Calu3 (cell line): ENCODE data around the gene MCTP2. TPM values are rescaled to one million over a fixed set of nuclear protein-coding genes. Genes with fewer than 3 reads are reported as not detected.

Experiments
- BruUV-seq: library from RNA; stranded (reverse); fragments of 400-500 nt; replicated peaks from 2 replicates; lab custom pipeline; 2021; lab: Mats Ljungman, UMichigan
- CTCF ChIA-PET: fragments of 300-600 bp; sonication (Branson Sonifier 250); formaldehyde crosslinking; loops from one replicate; lab custom pipeline; 2022; ENCODE audit warnings: antibody characterized with exemption; lab: Charles Lee
- DNase-seq: peaks from one replicate; pipeline ENCODE4 v3.0.0; 2022
- H3K27ac Mint-ChIP-seq: one replicate; pipeline ENCODE4 v1.8.0; 2022; ENCODE audit warnings: mixed read lengths; ENCODE audit not compliant: unreplicated experiment
- H3K27me3 Mint-ChIP-seq: one replicate; pipeline ENCODE4 v1.8.0; 2022; ENCODE audit warnings: mixed read lengths; ENCODE audit not compliant: unreplicated experiment
- H3K36me3 Mint-ChIP-seq: one replicate; pipeline ENCODE4 v1.8.0; 2022; ENCODE audit warnings: mild to moderate bottlenecking, moderate library complexity, mixed read lengths; ENCODE audit not compliant: insufficient read depth, unreplicated experiment
- H3K4me1 Mint-ChIP-seq: one replicate; pipeline ENCODE4 v1.8.0; 2022; ENCODE audit warnings: mild to moderate bottlenecking, low read depth, mixed read lengths; ENCODE audit not compliant: unreplicated experiment
- H3K4me3 Mint-ChIP-seq: one replicate; pipeline ENCODE4 v1.8.0; 2022; ENCODE audit warnings: mild to moderate bottlenecking, low read depth, moderate library complexity, mixed read lengths; ENCODE audit not compliant: unreplicated experiment
- H3K9me3 Mint-ChIP-seq: one replicate; pipeline ENCODE4 v1.8.0; 2022; ENCODE audit warnings: low read depth, mixed read lengths; ENCODE audit not compliant: unreplicated experiment
- intact Hi-C: fragments of 100-400 bp; cut with micrococcal nuclease; formaldehyde crosslinking; loops from one replicate; pipeline ENCODE4 v1.10.0; 2022; ENCODE audit not compliant: unreplicated experiment
- total RNA-seq: library from RNA; stranded (reverse); gene quantifications from 2 replicates; pipeline ENCODE4 v1.2.3, GENCODE V29; 2022
- TF ChIP-seq, protein P1 (sequence below): fragments of 200-600 bp; IDR thresholded peaks from one replicate; pipeline ENCODE4 v1.8.0; 2022; ENCODE audit warnings: antibody characterized with exemption; ENCODE audit not compliant: unreplicated experiment

The MCTP2 gene
- total RNA-seq, 1 experiment from 2014 or later: 30.1 TPM

DNA sequence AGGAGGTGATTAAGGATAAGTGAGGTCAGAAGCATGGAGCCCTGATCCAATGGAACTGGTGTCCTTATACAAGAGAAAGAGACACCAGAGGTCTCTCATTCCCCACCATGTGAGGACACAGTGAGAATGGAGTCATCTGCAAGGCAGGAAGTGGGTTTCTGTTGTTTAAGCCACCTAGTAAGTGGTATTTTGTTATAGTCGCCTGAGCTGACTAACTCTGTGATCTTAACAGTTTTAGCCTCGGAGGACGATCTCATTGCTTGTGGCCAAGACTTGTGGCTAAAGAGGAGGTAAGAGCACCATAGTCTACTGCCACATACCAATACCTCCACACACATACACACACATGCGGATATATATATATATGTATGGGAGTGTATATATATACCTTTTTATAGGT is 73.8 kb downstream of the MCTP2 start:
- no peak for DNase-seq
- TF ChIP-seq, protein P1, sequence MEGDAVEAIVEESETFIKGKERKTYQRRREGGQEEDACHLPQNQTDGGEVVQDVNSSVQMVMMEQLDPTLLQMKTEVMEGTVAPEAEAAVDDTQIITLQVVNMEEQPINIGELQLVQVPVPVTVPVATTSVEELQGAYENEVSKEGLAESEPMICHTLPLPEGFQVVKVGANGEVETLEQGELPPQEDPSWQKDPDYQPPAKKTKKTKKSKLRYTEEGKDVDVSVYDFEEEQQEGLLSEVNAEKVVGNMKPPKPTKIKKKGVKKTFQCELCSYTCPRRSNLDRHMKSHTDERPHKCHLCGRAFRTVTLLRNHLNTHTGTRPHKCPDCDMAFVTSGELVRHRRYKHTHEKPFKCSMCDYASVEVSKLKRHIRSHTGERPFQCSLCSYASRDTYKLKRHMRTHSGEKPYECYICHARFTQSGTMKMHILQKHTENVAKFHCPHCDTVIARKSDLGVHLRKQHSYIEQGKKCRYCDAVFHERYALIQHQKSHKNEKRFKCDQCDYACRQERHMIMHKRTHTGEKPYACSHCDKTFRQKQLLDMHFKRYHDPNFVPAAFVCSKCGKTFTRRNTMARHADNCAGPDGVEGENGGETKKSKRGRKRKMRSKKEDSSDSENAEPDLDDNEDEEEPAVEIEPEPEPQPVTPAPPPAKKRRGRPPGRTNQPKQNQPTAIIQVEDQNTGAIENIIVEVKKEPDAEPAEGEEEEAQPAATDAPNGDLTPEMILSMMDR: no peak
- no peaks in the 10 kb centered on the region for H3K36me3 Mint-ChIP-seq

DNA sequence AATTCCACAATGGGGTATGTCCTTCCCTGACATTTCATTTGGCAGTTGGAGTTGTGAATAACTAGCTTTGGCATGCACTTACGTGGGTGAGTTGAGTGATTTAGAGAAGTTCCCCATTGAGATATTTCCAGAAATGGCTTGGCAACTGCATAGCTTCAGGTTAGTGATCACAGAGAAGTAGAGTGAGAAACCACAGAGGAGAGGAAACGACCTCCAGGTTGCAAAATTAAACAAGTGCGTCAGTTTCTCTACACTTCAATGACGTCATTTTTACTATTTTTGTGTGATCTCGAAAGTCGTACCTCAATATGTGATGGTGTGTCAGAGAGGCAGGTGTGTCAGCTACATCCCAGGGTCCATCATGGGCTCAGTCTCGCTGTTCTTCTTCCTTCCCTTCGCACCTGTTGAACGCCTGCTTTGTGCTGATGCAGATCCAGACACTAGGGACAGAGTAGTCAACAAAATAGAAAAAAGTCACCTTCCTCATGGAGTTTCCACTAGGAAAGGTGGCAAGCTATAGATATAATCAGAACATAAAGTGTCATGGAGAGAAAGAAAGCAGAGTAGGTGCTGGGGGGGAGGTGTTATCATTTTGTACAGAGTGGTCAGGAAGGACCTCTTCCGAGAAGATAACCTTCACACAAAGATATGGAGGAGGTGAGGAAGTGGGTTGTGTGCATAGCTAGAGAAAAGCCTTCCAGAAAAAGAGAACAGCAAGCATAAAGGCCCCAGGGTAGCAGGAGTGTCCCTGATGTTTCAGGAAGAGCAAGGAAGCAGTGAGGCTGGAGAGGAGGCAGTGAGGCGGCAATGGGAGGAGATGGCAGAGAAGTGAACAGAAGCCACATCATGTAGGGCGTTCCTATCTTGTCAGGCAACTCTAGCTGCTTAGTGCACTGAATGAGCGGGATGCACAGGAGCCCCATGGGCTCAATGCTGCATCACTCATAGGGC is 75.6 kb downstream of the MCTP2 start:
- no peaks in the 10 kb centered on the region for H3K27me3 Mint-ChIP-seq
- H3K9me3 Mint-ChIP-seq: no peaks in the 10 kb centered on the region
- H3K27ac Mint-ChIP-seq: no peak overlapping the region
- TF ChIP-seq, protein P1: no peak
- CTCF ChIA-PET: interaction anchor here (1.6 kb wide), 1 partner anchor 17 kb away, joined by 3 read pairs; no protein-coding TSS in a partner anchor
- BruUV-seq: no TSS peak
- no peaks in the 10 kb centered on the region for H3K36me3 Mint-ChIP-seq
- DNase-seq: no peak
- no peak overlapping the region for H3K4me3 Mint-ChIP-seq
- H3K4me1 Mint-ChIP-seq: peaks cover 4% of the 10 kb centered on the region
- intact Hi-C loops: no loop called here

More for the DNA sequence above, 73.8 kb downstream of the MCTP2 start:
- H3K4me1 Mint-ChIP-seq: peaks cover 9% of the 10 kb centered on the region
- intact Hi-C loops: no loop called here
- BruUV-seq: no TSS peak
- H3K27me3 Mint-ChIP-seq: no peaks in the 10 kb centered on the region
- CTCF ChIA-PET: interaction anchor here (1.6 kb wide), 1 partner anchor 19 kb away, joined by 3 read pairs; no protein-coding TSS in a partner anchor
- no peak overlapping the region for H3K4me3 Mint-ChIP-seq
- H3K9me3 Mint-ChIP-seq: no peaks in the 10 kb centered on the region
- no peak overlapping the region for H3K27ac Mint-ChIP-seq

DNA sequence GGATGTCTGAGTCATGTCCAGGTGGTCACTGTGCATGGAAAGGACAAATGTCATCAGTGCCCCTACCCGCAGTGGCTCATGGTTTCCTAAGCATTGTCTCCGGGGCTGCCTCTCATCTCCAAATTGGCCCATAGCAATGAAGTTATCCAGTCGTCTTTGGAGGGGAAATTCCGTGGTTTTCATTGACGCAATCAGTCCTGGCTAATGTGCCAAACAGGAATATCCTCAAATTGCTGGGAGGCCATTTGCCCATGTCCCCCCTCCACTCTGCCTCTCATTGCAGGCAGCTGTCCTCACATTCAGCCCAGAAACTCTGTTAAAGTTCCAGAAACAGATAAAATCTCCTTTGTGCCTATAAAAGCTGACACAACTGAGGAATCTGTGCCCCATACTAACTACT is 81.6 kb downstream of the MCTP2 start:
- TF ChIP-seq, protein P1: no peak
- Mint-ChIP-seq H3K9me3 (no peaks in the 10 kb centered on the region), H3K27me3 (no peaks in the 10 kb centered on the region), H3K36me3 (no peaks in the 10 kb centered on the region), H3K27ac (no peak overlapping the region), H3K4me3 (no peak overlapping the region), H3K4me1 (no peaks in the 10 kb centered on the region)
- CTCF ChIA-PET: no interaction called here
- BruUV-seq: no TSS peak
- no peak for DNase-seq
- intact Hi-C loops: loop anchor here (5.0 kb wide), 1 partner anchor 56 kb away; no protein-coding TSS in a partner anchor

DNA sequence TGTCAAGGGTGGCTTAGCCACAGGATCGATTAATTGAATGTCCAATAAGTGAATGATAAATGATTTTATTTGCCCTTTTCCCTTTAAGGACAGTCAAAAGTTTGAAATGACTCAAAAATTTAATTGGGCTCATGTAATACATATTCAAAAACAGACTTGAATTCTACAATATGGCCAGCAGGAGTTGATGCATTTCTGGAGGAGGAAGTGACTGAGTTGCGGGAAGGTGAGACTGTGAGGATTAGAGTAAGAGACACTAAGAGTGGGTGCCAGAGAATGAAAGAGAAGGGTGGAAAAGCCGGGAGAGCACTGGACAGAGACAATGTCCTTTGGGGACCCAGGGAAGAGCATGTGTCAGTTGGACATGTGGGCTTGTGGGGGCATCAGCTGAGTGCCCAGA is 83.3 kb downstream of the MCTP2 start:
- no peak overlapping the region for H3K27ac Mint-ChIP-seq
- no peaks in the 10 kb centered on the region for H3K36me3 Mint-ChIP-seq
- TF ChIP-seq, protein P1: no peak
- no peaks in the 10 kb centered on the region for H3K27me3 Mint-ChIP-seq
- DNase-seq: no peak
- H3K4me1 Mint-ChIP-seq: no peaks in the 10 kb centered on the region
- intact Hi-C loops: loop anchor here (5.0 kb wide), 1 partner anchor 57 kb away; no protein-coding TSS in a partner anchor
- no TSS peak for BruUV-seq
- no peak overlapping the region for H3K4me3 Mint-ChIP-seq
- CTCF ChIA-PET: no interaction called here
- no peaks in the 10 kb centered on the region for H3K9me3 Mint-ChIP-seq
